ENCODE data around the gene ZC3H10.
"Not testable (repeated sequence)": the region's sequence is repeated elsewhere in the genome, so short reads cannot be mapped to it uniquely, and the experiment has no call there.

Gene ZC3H10

GRCh38 chr12:56114084-56114483, 4.0 kb upstream of the ZC3H10 start:
- no peak for TF ChIP-seq CTCF (IDR thresholded peaks at IDR 0.05; ENCODE audit: insufficient read depth, low read length, missing control alignments)
- H3K4me3 ChIP-seq (ENCODE audit: low read depth, low read length) = no peak overlapping the region
- no peak for DNase-seq (ENCODE audit: low read depth, low spot score)
- CTCF ChIA-PET = no interaction called here
- POLR2A ChIA-PET = interaction anchor here (4.7 kb wide), 1 partner anchor 9 kb away, joined by 49 read pairs; the partner anchor contains the start of gene PA2G4

GRCh38 chr12:56115329-56115728, 2.7 kb upstream of the ZC3H10 start:
- no peak overlapping the region for H3K4me3 ChIP-seq (ENCODE audit: low read depth, low read length)
- no peak for TF ChIP-seq CTCF (IDR thresholded peaks at IDR 0.05; ENCODE audit: insufficient read depth, low read length, missing control alignments)
- ChIA-PET CTCF (interaction anchor here (0.8 to 6.2 kb wide), 6 partner anchors 11 to 139 kb away, joined by 3 to 51 read pairs (median 3); partner anchors contain the start of gene PA2G4), POLR2A (interaction anchor here (0.6 to 4.7 kb wide), 3 partner anchors 11 to 68 kb away, joined by 4 to 49 read pairs (median 5); partner anchors contain the start of gene PA2G4)
- no peak for DNase-seq (ENCODE audit: low read depth, low spot score)

- CTCF ChIA-PET = interaction anchor here (0.6 to 12.9 kb wide), 8 partner anchors 9 to 78 kb away, joined by 3 to 311 read pairs (median 18); partner anchors contain the start of genes ESYT1, MYL6B and SMARCC2
- TF ChIP-seq CTCF (IDR thresholded peaks at IDR 0.05; ENCODE audit: insufficient read depth, low read length, missing control alignments) = no peak
- peak; percentile 50 for DNase-seq (ENCODE audit: low read depth, low spot score)
- peak within 1 kb of the TSS; percentile 94 for H3K4me3 ChIP-seq (ENCODE audit: low read depth, low read length)
- POLR2A ChIA-PET = interaction anchor here (0.7 to 4.7 kb wide), 7 partner anchors 12 to 73 kb away, joined by 3 to 49 read pairs (median 10); partner anchors contain the start of genes ESYT1, MYL6, PA2G4 and SMARCC2
These were observed 1.6 kb upstream of the ZC3H10 start, which contains the start of gene RPL41 for GRCh38 chr12:56116267-56117081. Gene RPL41, plus strand, starts transcription at chr12:56116633.

GRCh38 chr12:56117082-56117706, 872 bp upstream of the ZC3H10 start:
- not testable (repeated sequence) for DNase-seq (ENCODE audit: low read depth, low spot score)
- H3K4me3 ChIP-seq (ENCODE audit: low read depth, low read length) = peak overlapping the region; percentile 94
- ChIA-PET POLR2A (interaction anchor here (0.7 to 4.7 kb wide), 7 partner anchors 11 to 72 kb away, joined by 3 to 49 read pairs (median 10); partner anchors contain the start of genes ESYT1, MYL6, PA2G4 and SMARCC2), CTCF (interaction anchor here (0.6 to 12.9 kb wide), 9 partner anchors 9 to 105 kb away, joined by 3 to 311 read pairs (median 35); partner anchors contain the start of genes ESYT1, MYL6, MYL6B and PA2G4)

- no peak for DNase-seq (ENCODE audit: low read depth, low spot score)
- TF ChIP-seq CTCF (IDR thresholded peaks at IDR 0.05; ENCODE audit: insufficient read depth, low read length, missing control alignments) = no peak
- ChIA-PET POLR2A (interaction anchor here (0.5 to 4.7 kb wide), 19 partner anchors 8 to 396 kb away, joined by 3 to 49 read pairs (median 5); partner anchors contain the start of genes ANKRD52, ESYT1, MYL6 and PA2G4), CTCF (interaction anchor here (0.8 to 12.9 kb wide), 38 partner anchors 9 to 379 kb away, joined by 3 to 311 read pairs (median 4); partner anchors contain the start of genes ANKRD52, ESYT1, MYL6 and PA2G4)
- peak overlapping the region; percentile 81 for H3K4me3 ChIP-seq (ENCODE audit: low read depth, low read length)
These were observed 757 bp downstream of the ZC3H10 start for GRCh38 chr12:56118688-56119357.

- TF ChIP-seq CTCF (IDR thresholded peaks at IDR 0.05; ENCODE audit: insufficient read depth, low read length, missing control alignments) = peak; percentile 69
- CTCF ChIA-PET = interaction anchor here (0.6 to 12.9 kb wide), 37 partner anchors 8 to 345 kb away, joined by 3 to 311 read pairs (median 6); partner anchors contain the start of genes ANKRD52, ESYT1, MYL6 and PA2G4
- peak; percentile 89 for DNase-seq (ENCODE audit: low read depth, low spot score)
- H3K4me3 ChIP-seq (ENCODE audit: low read depth, low read length) = peak overlapping the region; percentile 81
- POLR2A ChIA-PET = interaction anchor here (0.7 to 3.8 kb wide), 7 partner anchors 9 to 72 kb away, joined by 3 to 24 read pairs (median 3); partner anchors contain the start of genes ESYT1, MYL6, PA2G4 and SMARCC2
These were observed 1.3 kb downstream of the ZC3H10 start for GRCh38 chr12:56119361-56119796.
